Measurements from ENCODE around the gene CHAT.

The CHAT gene

GRCh38 chr10:49613882-49614241 is at the start of gene CHAT:
CHAT (plus strand) TSS chr10:49614037; CDS start chr10:49614190, 153 bp downstream.
- no peak for DNase-seq (ENCODE audit: low read depth)
- H3K4me3 ChIP-seq (ENCODE audit: low read depth, low read length), result no peak within 1 kb of the TSS

- no peak overlapping the region for H3K4me3 ChIP-seq (ENCODE audit: low read depth, low read length)
- DNase-seq (ENCODE audit: low read depth), result no peak
Measured at GRCh38 chr10:49564461-49565009, 49.3 kb upstream of the CHAT start.

- H3K4me3 ChIP-seq (ENCODE audit: low read depth, low read length), result no peak overlapping the region
- DNase-seq (ENCODE audit: low read depth), result no peak
Measured at GRCh38 chr10:49567810-49568209, 46.0 kb upstream of the CHAT start.

GRCh38 chr10:49568235-49568634 is 45.6 kb upstream of the CHAT start:
- no peak overlapping the region for H3K4me3 ChIP-seq (ENCODE audit: low read depth, low read length)

GRCh38 chr10:49569031-49569631 is 44.7 kb upstream of the CHAT start:
- DNase-seq (ENCODE audit: low read depth), result no peak
- no peak overlapping the region for H3K4me3 ChIP-seq (ENCODE audit: low read depth, low read length)

More at GRCh38 chr10:49568235-49568634, 45.6 kb upstream of the CHAT start:
- DNase-seq (ENCODE audit: low read depth), result no peak

- H3K4me3 ChIP-seq (ENCODE audit: low read depth, low read length), result no peak overlapping the region
- no peak for DNase-seq (ENCODE audit: low read depth)
Measured at GRCh38 chr10:49571388-49571787, 42.4 kb upstream of the CHAT start.

- DNase-seq (ENCODE audit: low read depth), result no peak
- H3K4me3 ChIP-seq (ENCODE audit: low read depth, low read length), result no peak overlapping the region
Measured at GRCh38 chr10:49572594-49573114, 41.2 kb upstream of the CHAT start.

- H3K4me3 ChIP-seq (ENCODE audit: low read depth, low read length), result no peak overlapping the region
- no peak for DNase-seq (ENCODE audit: low read depth)
Measured at GRCh38 chr10:49575489-49576072, 38.3 kb upstream of the CHAT start.

GRCh38 chr10:49577182-49577925 is 36.5 kb upstream of the CHAT start:
- DNase-seq (ENCODE audit: low read depth), result no peak
- H3K4me3 ChIP-seq (ENCODE audit: low read depth, low read length), result no peak overlapping the region

- no peak for DNase-seq (ENCODE audit: low read depth)
- no peak overlapping the region for H3K4me3 ChIP-seq (ENCODE audit: low read depth, low read length)
Measured at GRCh38 chr10:49578392-49578791, 35.4 kb upstream of the CHAT start.

GRCh38 chr10:49579621-49580020 is 34.2 kb upstream of the CHAT start:
- no peak for DNase-seq (ENCODE audit: low read depth)
- no peak overlapping the region for H3K4me3 ChIP-seq (ENCODE audit: low read depth, low read length)

GRCh38 chr10:49585387-49585786 is 28.4 kb upstream of the CHAT start:
- no peak overlapping the region for H3K4me3 ChIP-seq (ENCODE audit: low read depth, low read length)
- DNase-seq (ENCODE audit: low read depth), result no peak

- H3K4me3 ChIP-seq (ENCODE audit: low read depth, low read length), result no peak overlapping the region
- no peak for DNase-seq (ENCODE audit: low read depth)
Measured at GRCh38 chr10:49587981-49588380, 25.9 kb upstream of the CHAT start.

GRCh38 chr10:49592726-49593563 is 20.9 kb upstream of the CHAT start:
- DNase-seq (ENCODE audit: low read depth), result no peak
- H3K4me3 ChIP-seq (ENCODE audit: low read depth, low read length), result no peak overlapping the region

- no peak for DNase-seq (ENCODE audit: low read depth)
- no peak overlapping the region for H3K4me3 ChIP-seq (ENCODE audit: low read depth, low read length)
Measured at GRCh38 chr10:49593564-49593875, 20.3 kb upstream of the CHAT start.

GRCh38 chr10:49593998-49594397 is 19.8 kb upstream of the CHAT start:
- DNase-seq (ENCODE audit: low read depth), result no peak
- no peak overlapping the region for H3K4me3 ChIP-seq (ENCODE audit: low read depth, low read length)

- DNase-seq (ENCODE audit: low read depth), result no peak
- no peak overlapping the region for H3K4me3 ChIP-seq (ENCODE audit: low read depth, low read length)
Measured at GRCh38 chr10:49594594-49594993, 19.2 kb upstream of the CHAT start.

GRCh38 chr10:49595003-49595712 is 18.7 kb upstream of the CHAT start:
- no peak for DNase-seq (ENCODE audit: low read depth)
- H3K4me3 ChIP-seq (ENCODE audit: low read depth, low read length), result no peak overlapping the region
